GM18520 (cell line): ENCODE measurements around the gene LEMD1.

Experiments
- ATAC-seq: cut with Tn5 transposase; IDR thresholded peaks from one replicate; pipeline ENCODE4 v1.9.1; 2021; ENCODE audit not compliant: unreplicated experiment

Gene LEMD1

DNA sequence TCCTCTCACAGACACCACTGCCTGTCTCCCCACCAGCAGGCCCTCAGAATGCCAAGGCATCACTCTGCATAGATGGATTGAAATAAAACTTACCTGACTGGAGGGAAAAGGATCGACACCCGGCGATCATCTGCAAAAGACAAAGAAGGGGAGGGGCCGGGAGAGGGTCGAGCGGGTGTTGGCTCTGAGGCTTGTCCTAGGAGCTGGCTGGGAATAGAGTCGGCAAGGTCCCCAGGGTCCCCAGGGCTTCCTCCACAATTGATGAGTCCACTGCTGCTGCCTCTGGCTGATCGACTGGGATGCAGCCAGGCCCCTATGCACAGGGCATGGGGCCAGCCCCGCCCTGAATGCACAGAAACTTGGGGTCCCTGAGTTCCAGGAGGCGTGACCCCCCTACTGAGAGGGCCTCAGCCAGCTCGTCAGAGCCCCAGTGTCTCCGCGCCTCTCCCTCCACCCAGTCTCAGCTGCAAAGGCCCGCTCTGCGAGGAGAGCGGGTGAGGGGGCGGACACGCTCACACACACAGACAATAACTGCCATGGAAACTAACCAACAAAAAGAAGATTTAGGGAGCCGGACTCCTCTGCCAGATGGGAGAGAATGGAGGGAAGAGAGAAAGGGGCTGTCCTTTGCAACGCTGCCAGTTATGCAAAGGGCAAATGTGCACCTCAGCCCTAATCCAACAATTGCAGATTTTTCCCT, 65.3 kb downstream of the LEMD1 start, which contains the start of gene KLHDC8A:
Gene KLHDC8A, minus strand, starts transcription at position 483 of the 700 bp plus-strand sequence. CDS start 13,318 bp downstream, outside the sequence.
- ATAC-seq, result no peak

DNA sequence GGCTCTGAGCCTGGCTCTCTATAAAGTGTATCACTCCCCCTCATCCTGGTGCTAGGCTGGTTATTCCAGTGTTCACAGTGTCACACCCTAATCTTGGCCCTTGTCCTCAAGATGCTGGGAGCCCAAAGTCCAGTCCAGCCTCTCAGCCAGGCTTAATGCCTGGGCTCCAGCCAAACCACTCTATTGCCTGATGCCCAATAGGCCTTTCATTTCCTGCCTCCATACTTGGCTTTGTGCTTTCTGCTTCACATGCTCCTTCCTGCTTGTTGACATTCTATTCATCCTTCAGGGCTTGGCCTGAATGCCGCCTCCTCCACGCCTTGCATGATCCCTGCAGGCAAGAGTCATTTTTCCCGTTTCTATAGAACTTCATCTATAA, 66.8 kb downstream of the LEMD1 start:
- ATAC-seq, result no peak

DNA sequence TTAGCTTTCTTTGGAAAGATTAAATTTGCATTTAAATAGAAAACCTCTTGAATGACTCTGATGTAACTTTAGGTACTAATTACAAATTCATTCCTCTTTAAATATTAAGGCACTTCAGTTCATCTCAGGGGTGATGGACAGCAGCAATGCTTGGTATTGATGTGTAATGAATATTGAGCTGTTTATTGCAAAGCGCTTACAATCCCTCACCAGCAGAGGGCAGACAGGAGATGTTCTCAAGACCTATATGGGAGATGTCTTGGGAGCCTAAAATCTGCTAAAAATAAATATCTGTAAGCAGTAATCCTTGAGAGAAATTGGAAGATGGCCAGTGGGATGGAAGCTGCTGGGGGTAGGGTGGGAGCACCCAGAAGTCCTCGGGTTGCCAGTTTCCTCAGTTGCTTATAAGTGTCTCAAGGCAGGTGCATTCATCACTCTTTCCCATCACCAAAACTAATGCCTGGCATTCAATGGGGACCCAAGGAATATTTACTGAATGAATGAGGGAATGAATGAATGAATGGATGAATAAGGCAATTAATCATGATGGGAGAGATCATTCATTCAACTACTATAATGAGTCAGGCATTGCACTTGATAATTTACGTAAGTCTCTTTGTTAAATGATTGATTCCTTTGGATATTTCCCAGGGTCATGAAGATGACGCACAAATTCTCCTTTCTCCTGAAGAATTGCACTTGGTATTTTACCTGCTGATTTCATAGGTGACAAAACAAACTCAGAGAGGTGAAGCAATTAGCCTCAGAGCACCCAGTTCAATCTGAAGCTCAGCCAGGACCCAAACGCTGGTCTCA, 67.4 kb downstream of the LEMD1 start:
- ATAC-seq, result no peak

DNA sequence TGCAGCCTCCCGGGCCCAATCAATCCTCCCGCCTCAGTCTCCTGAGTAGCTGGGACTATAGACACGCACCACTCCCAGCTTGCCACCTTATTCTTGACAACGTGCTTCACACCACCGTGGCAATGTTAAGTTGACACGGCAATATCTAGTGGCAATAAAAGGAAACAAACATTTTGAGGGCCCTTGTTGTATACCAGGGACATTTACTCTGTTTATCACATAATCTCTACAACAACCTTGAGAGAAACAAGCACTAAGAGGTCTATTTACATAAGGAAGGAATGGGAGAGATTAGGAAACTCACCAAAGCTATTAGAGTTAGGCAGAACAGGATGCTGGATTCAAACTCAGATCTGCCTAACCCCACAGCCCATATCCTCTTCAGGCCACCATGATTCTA, 68.2 kb downstream of the LEMD1 start:
- no peak for ATAC-seq

DNA sequence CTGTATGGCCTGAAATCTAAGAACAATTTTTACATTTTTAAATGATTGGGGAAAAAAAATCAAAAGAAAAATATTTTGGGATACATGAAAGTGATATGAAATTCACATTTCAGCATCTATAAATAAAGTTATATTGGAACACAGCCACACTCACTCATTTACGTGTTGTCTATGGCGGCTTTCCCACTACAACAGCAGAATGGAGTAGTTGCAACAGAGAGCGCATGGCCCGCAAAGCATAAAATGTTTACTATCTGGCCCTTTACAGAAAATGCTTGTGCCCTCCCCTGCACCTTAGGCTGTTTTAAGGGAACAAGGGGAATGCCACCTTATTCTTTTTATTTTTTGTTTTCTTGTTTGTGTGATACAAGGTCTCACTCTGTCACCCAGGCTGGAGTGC, 68.7 kb downstream of the LEMD1 start:
- ATAC-seq, result no peak

DNA sequence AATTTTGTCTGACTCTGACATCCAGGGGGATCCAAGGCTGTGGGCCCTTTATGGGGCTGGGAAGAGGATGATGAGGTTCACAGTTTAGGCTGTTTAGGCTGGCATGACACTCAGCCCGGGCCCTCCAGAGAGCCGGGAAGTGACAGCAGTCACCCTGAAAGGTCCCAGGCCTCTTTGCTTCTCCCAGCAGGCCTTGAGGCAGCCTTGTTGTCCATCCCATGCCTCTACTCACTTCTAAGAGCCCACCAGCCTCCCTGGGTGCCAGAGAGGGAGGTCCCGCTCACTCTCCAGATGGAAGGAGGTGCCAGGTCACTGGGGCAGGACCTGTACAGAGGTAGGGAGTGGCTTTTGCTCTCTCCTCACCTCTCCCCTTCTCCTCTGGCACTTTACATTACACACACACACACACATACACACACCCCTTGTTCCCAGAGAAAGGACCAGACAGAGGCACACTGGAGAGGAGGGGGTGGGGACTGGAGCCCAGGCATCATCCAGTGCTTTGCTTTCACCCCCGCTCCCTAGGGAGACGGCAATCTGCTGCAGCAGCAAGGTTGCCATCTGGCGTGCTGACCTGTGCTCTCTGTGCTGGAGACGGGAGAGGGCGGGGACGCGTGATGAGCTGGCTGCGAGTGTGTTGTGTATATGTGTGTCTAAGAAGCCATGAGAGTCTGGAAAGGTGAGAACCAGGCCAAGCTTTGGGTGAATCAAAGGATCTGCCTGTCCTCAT, 69.7 kb downstream of the LEMD1 start:
- no peak for ATAC-seq

DNA sequence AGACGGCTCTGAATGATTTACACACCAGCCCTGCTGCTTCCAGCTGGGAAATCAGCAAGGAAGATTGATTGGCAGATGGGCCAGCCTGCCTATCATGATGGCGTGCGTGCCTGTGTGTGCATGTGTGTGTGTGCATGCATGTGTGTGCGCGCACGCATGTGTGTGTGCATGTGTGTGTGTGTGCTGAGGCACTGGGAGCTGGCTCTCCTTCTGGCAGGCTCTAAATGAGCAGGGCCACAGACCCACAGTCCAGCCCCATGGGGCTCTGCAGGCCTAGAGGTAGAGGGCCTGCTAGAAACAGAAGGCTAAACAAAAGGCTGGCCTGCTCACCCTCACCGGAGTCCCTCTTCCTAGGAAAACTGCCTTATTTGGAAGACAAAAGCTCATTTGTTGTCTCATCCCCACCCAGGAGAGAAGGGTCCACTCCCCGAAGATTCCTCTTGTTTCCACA, 71.1 kb downstream of the LEMD1 start:
- ATAC-seq, result no peak

DNA sequence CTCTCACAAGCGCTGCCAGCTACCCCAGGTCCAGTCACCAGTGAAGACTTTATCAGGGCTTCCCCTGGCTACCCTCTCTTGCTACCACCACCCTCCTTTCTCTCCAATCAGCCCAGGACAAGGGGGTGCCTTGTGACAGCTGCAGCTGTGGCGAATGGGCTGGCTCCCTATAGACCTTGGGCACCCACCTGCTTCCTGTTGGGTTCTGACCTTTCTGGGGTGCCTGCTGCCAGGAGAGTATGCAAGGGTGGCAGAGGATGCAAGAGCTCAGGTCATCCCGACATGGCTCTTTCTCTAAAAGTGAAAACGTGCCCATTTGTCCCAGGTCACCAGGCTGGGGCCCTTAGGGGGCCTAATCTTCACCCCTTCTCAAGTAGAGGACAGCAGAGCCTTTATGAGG, 71.7 kb downstream of the LEMD1 start:
- no peak for ATAC-seq

DNA sequence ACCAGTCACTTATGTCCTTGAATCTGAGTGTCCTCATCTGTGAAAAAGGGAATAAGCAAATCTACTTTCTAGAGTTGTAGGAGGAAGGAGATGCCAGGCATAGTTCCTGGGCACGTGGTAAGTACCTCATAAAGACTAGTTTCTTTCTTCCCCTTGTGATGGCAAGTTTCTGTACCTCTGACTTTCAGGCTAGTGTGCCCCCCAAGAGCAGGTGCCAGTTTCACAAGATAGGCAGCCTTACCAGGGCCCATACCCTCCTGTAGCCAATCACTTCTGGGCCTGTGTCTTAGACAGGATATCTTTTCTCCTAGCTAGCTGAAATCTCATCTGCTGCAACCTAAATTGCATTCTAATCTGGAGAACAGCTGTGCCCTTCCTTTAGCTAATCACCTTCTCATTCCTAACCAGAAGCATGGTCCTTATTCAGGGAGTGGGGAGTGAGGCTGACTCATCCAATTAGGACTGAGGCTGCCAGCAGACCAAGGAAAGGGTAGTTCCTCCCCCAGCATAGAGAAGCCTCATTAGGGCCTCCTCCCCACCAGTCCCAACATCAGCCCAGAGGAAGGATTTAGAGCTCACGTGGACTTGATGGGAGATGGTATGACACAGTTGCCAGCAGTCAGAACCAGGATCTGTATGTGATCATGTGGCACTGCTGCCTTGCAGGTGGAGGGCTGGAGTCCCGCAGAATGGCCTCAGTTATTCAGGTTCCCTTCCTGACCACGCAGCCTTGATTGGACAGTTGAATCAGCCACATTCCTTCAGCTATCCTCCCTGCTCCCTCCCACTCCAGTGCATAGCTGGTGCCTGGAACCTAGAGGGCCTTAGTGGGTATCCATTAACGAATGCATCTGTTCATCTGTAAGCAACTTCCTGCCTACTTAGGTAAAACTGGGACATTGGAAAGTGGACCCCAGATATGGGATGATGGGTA, 73.0 kb downstream of the LEMD1 start:
- no peak for ATAC-seq

DNA sequence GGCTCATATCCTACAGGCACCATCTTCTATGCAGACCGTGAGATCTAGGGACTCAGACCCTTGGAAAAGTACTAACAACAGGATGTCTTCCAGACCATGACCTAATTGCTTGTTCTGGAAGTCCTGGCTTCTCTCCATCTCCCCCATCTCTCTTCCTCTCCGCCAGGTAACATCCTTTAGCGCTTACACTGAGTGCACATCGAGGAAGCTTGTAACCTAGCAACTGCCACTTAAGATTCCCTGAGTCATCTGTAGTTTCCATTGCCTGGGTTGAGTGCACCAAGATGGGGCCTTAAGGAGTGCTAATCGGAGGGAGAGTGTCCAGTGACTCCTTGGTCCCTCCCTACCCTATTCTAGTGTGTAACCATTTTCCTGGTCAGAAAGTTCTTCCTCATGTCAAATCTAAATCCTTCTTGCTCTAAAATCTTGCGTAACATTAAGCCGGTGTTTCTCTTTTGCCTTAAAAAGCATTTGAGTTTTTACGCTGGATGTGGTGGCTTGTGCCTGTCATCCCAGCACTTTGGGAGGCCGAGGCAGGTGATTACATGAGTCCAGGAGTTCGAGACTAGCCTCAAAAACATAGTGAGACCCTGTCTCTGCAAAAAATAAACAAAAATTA, 74.8 kb downstream of the LEMD1 start:
- no peak for ATAC-seq

DNA sequence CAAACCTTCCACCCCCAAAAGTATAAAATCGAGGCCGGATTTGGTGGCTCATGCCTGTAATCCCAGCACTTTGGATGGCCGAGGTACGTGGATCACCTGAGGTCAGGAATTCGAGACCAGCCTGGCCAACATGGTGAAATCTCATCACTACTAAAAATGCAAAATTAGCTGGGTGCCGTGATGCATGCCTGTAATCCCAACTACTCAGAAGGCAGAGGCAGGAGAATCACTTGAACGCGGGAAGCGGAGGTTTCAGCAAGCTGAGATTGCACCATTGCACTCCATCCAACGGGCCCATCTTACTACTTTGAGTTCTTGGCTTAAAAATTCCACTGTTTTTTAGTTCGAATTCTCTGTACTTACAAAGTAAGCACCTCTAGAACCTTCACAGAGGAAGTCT, 76.1 kb downstream of the LEMD1 start:
- ATAC-seq, result no peak

DNA sequence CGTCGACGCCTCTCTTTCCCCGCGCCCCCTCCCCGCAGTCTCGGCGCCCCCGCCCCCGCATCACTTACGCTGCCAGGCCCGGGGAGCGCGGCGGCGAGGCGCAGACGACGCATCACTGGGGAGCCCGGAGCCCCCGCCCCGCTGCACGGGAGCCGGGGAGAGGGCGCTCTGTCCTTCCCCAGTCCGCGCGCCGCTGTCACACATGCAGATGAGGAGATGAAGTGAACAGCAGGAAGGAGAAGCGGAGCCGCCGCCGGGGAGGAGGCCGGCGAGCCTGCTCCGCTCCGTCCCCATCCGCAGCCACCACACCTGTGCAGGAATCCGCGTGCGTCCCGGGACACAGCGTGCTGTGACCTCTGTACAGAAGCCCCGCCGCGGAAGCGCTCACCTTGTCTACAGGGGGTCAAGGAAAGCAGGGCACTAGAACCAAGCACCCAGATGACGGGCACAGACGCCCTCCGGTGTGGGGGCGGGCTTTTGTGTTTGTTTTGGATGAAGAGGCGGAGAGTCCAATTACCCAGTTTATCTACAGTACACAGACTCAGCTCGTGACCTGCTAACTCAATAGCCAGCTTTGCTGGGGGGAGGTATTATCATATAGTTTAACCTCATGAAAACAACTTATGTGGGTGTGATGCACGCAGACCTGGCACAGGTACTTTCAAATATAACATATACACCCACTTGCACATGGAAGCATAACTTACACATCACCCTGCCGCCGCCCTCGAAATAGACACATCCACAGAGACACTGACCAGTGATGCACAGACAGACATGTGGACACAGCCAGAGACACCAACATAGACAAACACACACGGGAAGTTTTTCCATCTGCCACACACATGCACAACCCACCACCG, 77.6 kb downstream of the LEMD1 start:
- ATAC-seq, result no peak

DNA sequence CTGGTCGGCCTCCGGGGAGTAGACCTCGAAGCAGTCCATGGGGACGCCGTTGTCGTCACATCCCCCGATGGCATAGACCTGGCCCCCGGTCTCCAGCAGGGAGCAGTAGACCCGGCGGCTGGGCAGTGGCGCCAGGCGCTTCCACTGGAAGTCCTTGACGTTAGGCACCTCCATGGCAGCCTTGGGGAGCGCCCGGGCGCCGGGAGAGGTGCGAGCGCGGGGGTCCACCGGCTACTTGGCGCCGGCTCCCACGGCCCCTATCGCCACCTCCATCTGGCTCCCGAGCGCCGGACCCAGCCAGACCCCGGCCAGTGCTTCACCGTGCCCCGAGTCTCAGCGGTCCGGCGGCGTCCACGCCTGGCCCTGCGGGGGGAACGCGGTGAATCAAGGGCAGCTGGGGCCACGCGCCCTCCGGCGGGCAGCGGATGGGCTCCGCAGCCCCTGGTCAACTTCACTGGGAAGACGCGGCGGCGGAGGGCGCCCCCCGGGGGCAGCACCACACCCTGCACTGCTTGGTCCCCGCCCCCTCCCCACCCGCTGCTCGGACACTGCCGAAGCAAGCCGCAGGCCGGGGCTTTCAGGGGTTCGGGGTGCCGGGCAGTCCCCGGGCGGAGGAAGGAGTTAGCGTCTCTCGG, 78.3 kb downstream of the LEMD1 start:
- no peak for ATAC-seq

DNA sequence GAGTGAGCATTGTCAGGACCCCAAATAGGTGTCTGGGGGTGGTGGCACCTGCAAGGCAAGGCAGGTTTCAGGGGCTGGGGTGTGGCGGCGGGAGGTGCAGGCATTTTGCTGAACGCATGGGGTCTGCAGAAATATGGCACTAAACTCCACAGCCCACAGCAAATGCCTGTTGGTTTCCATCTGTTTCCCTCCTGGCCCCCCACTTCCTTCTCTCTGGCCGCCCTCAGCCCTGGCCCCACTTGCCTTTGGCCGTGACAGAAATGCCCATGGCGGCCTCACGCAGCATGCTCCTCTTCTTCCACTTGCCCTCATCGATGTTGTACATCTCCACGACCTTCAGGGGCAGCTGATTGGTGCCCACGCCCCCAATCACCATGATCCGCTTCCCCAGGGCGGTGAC, 78.9 kb downstream of the LEMD1 start:
- no peak for ATAC-seq

DNA sequence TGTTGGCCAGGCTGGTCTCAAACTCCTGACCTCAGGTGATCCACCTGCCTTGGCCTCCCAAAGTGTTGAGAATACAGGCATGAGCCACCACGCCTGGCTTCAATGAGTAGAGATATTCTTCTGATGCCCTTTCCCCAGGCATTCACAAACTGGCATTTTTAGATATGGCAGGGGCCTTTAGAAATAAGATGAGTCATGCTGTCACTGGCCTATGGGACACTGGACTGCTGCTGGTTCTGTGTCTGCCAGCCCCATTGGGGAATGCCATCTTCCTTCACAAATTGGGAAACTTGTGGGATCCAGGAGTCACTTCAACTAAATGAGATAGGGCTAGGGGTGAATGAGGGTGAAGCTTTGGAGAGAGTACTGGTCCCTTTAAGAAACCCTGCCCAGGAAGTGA, 81.2 kb downstream of the LEMD1 start:
- ATAC-seq, result no peak

DNA sequence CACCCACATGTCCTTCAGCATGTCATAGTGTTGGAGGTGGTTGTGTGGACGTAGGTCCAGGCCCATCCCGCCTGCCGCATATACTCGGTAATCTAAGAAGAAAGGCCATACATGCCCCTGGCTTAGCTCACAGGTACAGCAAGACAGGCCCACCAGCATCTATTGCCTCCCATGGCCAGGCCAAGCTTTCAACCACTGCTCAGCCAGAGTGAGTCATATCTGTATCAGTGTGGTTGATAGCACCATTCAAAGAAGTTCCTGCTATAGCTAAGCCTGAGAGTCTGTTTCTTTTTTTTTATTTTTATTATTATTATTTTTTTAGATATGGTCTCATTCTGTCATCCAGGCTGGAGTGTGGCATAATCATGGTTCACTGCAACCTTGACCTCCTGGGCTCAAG, 82.1 kb downstream of the LEMD1 start:
- peak; percentile 70 for ATAC-seq

DNA sequence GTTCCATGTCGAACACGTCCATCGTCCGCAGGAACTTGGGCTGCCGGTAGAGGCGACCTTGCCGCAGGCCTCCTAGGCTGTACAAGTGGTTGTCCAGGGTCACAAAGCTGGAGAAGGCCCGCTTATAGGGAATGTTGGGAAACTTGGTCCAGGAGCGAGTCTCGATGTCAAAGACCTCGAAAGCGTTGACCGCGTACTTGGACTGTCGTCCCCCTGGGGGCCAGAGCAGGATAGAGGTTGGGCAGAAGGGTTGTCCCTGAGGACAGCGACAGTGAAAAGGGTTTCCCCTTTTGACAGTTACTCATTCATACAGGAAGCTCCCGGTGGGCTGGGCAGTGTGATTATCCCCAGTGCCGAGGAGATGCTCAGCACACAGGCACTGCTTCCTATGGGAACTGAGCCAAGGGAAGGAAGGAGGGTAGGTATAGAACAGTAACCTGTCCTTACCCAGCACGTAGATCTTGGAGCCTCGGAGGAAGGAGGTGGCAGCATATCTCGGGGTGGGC, 82.6 kb downstream of the LEMD1 start:
- ATAC-seq, result no peak

DNA sequence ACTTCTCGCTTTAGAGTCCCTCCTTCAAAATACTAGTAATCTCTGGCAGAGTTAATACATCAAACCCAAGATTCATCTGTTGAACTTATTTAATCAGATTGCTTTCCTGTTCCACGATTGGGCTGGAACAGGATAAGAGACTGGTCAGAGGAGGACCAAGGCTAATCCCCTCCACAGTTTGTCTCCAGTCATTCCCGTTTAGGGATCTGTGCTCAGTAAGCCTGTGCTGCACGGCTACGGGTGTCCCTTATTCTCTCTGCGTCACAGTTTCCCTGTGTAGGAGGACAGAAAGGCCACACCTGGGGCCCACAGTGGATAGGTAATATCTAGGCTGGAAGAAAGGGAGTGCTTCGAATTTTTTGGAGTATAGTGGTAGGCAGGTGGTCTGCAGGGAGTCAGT, 83.8 kb downstream of the LEMD1 start:
- ATAC-seq, result no peak

DNA sequence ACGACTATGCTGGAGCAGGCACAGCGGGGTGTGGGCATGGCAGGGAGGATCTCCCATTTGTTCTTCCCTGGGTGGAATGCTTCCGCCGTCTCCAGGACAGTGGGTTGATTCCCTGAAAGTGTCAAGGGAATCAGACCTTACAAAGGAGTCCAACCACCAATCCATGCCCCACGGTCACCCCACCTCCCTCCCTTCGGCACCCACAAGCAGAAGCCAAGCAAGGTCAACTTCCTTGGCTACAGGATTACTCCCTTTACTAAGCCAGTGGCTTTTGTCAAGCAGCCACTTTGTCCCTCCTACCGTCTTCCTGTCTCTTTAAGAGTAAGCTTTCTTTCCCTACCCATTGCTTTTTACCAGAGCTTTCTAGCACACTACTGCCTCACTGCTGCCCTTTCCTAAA, 84.4 kb downstream of the LEMD1 start:
- no peak for ATAC-seq
